Sigmoid colon (tissue), 7 donors: Measurements from ENCODE around the gene TTYH3. TPM values are rescaled to one million over a fixed set of nuclear protein-coding genes. Genes with fewer than 3 reads are reported as not detected.

Experiments
- DNase-seq: peaks from one replicate; pipeline ENCODE4 v3.0.0-alpha.2; 2019
- H3K27ac ChIP-seq, 4 donors: fragments of 200-600 bp; sonication (generic); one replicate each; pipeline ENCODE4 v1.5.1; 2016 to 2019; ENCODE audit warnings: mild to moderate bottlenecking in 1 of 4
- H3K27me3 ChIP-seq, 3 donors: fragments of 200-600 bp; sonication (generic); one replicate each; pipeline ENCODE4 v1.5.1; 2019; ENCODE audit warnings: mild to moderate bottlenecking in 1 of 3
- H3K36me3 ChIP-seq, 4 donors: fragments of 200-600 bp; sonication (generic); one replicate each; pipeline ENCODE4 v1.5.1; 2016 to 2019
- H3K4me1 ChIP-seq, 4 donors: fragments of 200-600 bp; sonication (generic); one replicate each; pipeline ENCODE4 v1.5.1; 2017 to 2019
- H3K4me3 ChIP-seq, 4 donors: fragments of 200-600 bp; sonication (generic); one replicate each; pipeline ENCODE4 v1.5.1; 2017 to 2019; ENCODE audit warnings: mild to moderate bottlenecking in 2 of 4, moderate library complexity in 1 of 4
- H3K9me3 ChIP-seq, 4 donors: fragments of 200-600 bp in 3 of 4; sonication (generic) in 3 of 4; one replicate each; pipeline versions ENCODE4 v1.5.1 to v1.6.1; 2013 to 2019
- EP300 ChIP-seq, 4 donors: sonication (generic); formaldehyde crosslinking; IDR thresholded peaks; one replicate each; pipeline ENCODE4 v1.6.1; 2017; ENCODE audit warnings: antibody characterized with exemption in 4 of 4
- POLR2A ChIP-seq, 2 donors: fragments of 450-650 bp; IDR thresholded peaks; one replicate each; pipeline ENCODE4 v1.6.1; 2016; ENCODE audit warnings: antibody characterized with exemption in 2 of 2, mild to moderate bottlenecking in 2 of 2, moderate library complexity in 2 of 2
- POLR2AphosphoS5 ChIP-seq, 4 donors: sonication (generic); formaldehyde crosslinking; IDR thresholded peaks; one replicate each; pipeline ENCODE4 v1.6.1; 2017; ENCODE audit warnings: antibody characterized with exemption in 4 of 4
- WGBS, 2 donors: extraction: QIAGEN DNeasy Blood & Tissue Kit; methylation state at CpG; one replicate each; pipeline ENCODE4 v1.1.7; 2013; 5-methylcytosine and 5-hydroxymethylcytosine counted together
- intact Hi-C: fragments of 100-400 bp; cut with DNase I; formaldehyde crosslinking; loops from one replicate; pipeline ENCODE4 v1.15.1; 2023
- polyA plus RNA-seq, 3 donors: library from polyadenylated mRNA; stranded (reverse); fragments of 200-250 nt; gene quantifications; one replicate each; pipeline ENCODE4 v1.2.3, GENCODE V29; 2013
- total RNA-seq, 4 donors: library from RNA; depleted of rRNA; stranded (reverse); fragments of >200 nt; gene quantifications; one replicate each; pipeline ENCODE4 v1.1.0, GENCODE V29; 2016
- TF ChIP-seq, protein P1 (sequence below), 4 experiments: fragments of 450-650 bp in 3 of 4; fragments of 200-600 bp in 1 of 4; IDR thresholded peaks; one replicate each; pipeline ENCODE4 v1.5.1; 2016 to 2019; ENCODE audit warnings: antibody characterized with exemption in 4 of 4, mild to moderate bottlenecking in 3 of 4, moderate library complexity in 2 of 4
- donor health status: healthy with polysubstance abuse.
- donor health status: Bipolar disorder and iron deficiency.
- donor health status: healthy.

The TTYH3 gene
- total and polyA plus RNA-seq, 7 donors = 5.4 to 41.7 (median 15.3) TPM

- H3K36me3 ChIP-seq = peaks cover 0 to 6% (median 0%) of the 10 kb centered on the region in 4 donors
- H3K27ac ChIP-seq = no peak overlapping the region
- DNase-seq = no peak
- WGBS, 2 donors = 90 to 94% methylated on average over 10 of the region's 10 CpGs
- TF ChIP-seq, protein P1, sequence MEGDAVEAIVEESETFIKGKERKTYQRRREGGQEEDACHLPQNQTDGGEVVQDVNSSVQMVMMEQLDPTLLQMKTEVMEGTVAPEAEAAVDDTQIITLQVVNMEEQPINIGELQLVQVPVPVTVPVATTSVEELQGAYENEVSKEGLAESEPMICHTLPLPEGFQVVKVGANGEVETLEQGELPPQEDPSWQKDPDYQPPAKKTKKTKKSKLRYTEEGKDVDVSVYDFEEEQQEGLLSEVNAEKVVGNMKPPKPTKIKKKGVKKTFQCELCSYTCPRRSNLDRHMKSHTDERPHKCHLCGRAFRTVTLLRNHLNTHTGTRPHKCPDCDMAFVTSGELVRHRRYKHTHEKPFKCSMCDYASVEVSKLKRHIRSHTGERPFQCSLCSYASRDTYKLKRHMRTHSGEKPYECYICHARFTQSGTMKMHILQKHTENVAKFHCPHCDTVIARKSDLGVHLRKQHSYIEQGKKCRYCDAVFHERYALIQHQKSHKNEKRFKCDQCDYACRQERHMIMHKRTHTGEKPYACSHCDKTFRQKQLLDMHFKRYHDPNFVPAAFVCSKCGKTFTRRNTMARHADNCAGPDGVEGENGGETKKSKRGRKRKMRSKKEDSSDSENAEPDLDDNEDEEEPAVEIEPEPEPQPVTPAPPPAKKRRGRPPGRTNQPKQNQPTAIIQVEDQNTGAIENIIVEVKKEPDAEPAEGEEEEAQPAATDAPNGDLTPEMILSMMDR (IDR thresholded peaks at IDR 0.05) = no peak
- TF ChIP-seq POLR2A (IDR thresholded peaks at IDR 0.05) (no peak), POLR2AphosphoS5 (IDR thresholded peaks at IDR 0.05) (no peak), EP300 (IDR thresholded peaks at IDR 0.05) (no peak)
- H3K4me1 ChIP-seq = peaks cover 0 to 24% (median 21%) of the 10 kb centered on the region in 4 donors
- no peak overlapping the region for H3K4me3 ChIP-seq
- intact Hi-C loops = no loop called here
- H3K27me3 ChIP-seq = no peaks in the 10 kb centered on the region
- no peaks in the 10 kb centered on the region for H3K9me3 ChIP-seq
These were observed 19.9 kb upstream of the TTYH3 start for GRCh38 chr7:2611922-2612321.

- Histone ChIP-seq H3K27ac (no peak overlapping the region), H3K9me3 (no peaks in the 10 kb centered on the region), H3K27me3 (no peaks in the 10 kb centered on the region), H3K4me3 (no peak overlapping the region), H3K36me3 (peaks cover 0 to 6% (median 0%) of the 10 kb centered on the region in 4 donors), H3K4me1 (peaks cover 0 to 30% (median 27%) of the 10 kb centered on the region in 4 donors)
- intact Hi-C loops = no loop called here
- DNase-seq = no peak
- 76 to 80% methylated on average over 15 of the region's 15 CpGs for WGBS, 2 donors
- TF ChIP-seq EP300 (IDR thresholded peaks at IDR 0.05) (no peak), POLR2A (IDR thresholded peaks at IDR 0.05) (no peak), POLR2AphosphoS5 (IDR thresholded peaks at IDR 0.05) (no peak)
- TF ChIP-seq, protein P1 (IDR thresholded peaks at IDR 0.05) = no peak
These were observed 19.2 kb upstream of the TTYH3 start for GRCh38 chr7:2612445-2613097.

DNA sequence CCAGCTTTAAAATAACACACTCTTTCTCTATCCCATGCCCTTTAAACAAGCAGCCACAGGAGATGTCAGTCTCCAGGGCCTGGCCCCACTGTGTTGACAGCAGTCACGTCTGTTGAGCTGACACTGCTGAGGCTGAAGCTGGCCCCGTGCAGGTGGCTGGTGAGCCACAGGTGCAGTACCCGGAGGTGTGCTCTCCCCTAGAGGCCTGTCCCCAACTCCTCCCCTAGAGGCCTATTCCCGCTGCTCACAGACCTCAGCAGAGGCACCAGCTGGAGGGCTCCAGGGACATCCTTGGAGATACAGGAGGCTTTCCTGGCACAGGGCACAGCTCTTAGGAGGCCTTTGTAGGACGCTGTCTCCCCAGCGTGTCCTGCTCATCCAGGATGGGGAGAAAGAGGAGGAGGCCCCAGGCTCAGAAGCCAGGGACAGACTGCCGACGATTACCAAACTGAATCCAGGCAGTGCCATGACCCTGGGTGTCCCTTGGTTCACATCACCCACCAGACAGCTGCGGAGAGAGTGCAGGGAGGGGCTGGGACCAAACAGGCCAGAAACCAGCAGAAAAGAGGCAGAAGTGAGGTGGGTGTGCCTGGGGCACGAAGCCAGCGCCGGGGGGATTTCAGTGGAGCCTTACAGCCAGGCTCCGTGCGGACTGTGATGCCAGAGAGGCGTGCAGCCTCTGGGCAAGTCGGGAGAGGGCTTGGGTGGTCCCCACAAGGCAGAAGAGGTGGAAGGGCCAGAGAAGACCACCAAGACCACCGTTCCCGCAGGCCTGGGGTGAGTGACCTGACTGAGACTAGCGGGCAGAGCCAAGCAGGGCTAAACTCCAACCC lies 18.5 kb upstream of the TTYH3 start:
- intact Hi-C loops = no loop called here
- 87 to 93% methylated on average over 19 of the region's 19 CpGs for WGBS, 2 donors
- no peak for TF ChIP-seq POLR2AphosphoS5 (IDR thresholded peaks at IDR 0.05)
- TF ChIP-seq, protein P1 (IDR thresholded peaks at IDR 0.05) = no peak
- TF ChIP-seq POLR2A (IDR thresholded peaks at IDR 0.05) = no peak
- no peak for TF ChIP-seq EP300 (IDR thresholded peaks at IDR 0.05)
- Histone ChIP-seq H3K9me3 (no peaks in the 10 kb centered on the region), H3K4me1 (peaks cover 0 to 36% (median 34%) of the 10 kb centered on the region in 4 donors), H3K36me3 (peaks cover 0 to 6% (median 0%) of the 10 kb centered on the region in 4 donors), H3K27me3 (no peaks in the 10 kb centered on the region), H3K27ac (peak overlapping the region in 2 of 4 donors; percentile 60 to 65), H3K4me3 (no peak overlapping the region)
- DNase-seq = no peak

- Histone ChIP-seq H3K27me3 (no peaks in the 10 kb centered on the region), H3K9me3 (no peaks in the 10 kb centered on the region), H3K4me3 (peak overlapping the region in 1 of 4 donors; percentile 9), H3K4me1 (peaks cover 0 to 43% (median 38%) of the 10 kb centered on the region in 4 donors), H3K27ac (peak overlapping the region in 2 of 4 donors; percentile 60 to 65), H3K36me3 (peaks cover 0 to 6% (median 0%) of the 10 kb centered on the region in 4 donors)
- TF ChIP-seq, protein P1 (IDR thresholded peaks at IDR 0.05) = no peak
- TF ChIP-seq POLR2AphosphoS5 (IDR thresholded peaks at IDR 0.05) (peak in 3 of 4 donors; percentile 20 to 72 (median 50)), EP300 (IDR thresholded peaks at IDR 0.05) (peak in 1 of 4 donors; percentile 15)
- intact Hi-C loops = no loop called here
- 67 to 81% methylated on average over 22 of the region's 22 CpGs for WGBS, 2 donors
- peak; percentile 93 for DNase-seq
These were observed 17.7 kb upstream of the TTYH3 start for GRCh38 chr7:2613931-2614600.
